ENCODE results near the gene OR8J3.
"Not testable (repeated sequence)": the region's sequence is repeated elsewhere in the genome, so short reads cannot be mapped to it uniquely, and the experiment has no call there.

The OR8J3 gene

GRCh38 chr11:56140151-56140661, at the start of gene OR8J3:
OR8J3 (minus strand) TSS chr11:56140201; CDS start chr11:56137718, 2,483 bp downstream.
- Mint-ChIP-seq H3K36me3 (ENCODE audit: low read depth) (no peaks in the 10 kb centered on the region), H3K4me1 (ENCODE audit: low read depth) (no peaks in the 10 kb centered on the region), H3K27me3 (ENCODE audit: low read depth) (no peaks in the 10 kb centered on the region), H3K27ac (no peak within 1 kb of the TSS), H3K4me3 (no peak within 1 kb of the TSS), H3K9me3 (peaks cover 7% of the 10 kb centered on the region)

- H3K9me3 Mint-ChIP-seq = peaks cover 16% of the 10 kb centered on the region
- H3K4me1 Mint-ChIP-seq (ENCODE audit: low read depth) = no peaks in the 10 kb centered on the region
- no peak overlapping the region for H3K4me3 Mint-ChIP-seq
- H3K36me3 Mint-ChIP-seq (ENCODE audit: low read depth) = no peaks in the 10 kb centered on the region
- H3K27me3 Mint-ChIP-seq (ENCODE audit: low read depth) = no peaks in the 10 kb centered on the region
- H3K27ac Mint-ChIP-seq = no peak overlapping the region
Observed at GRCh38 chr11:56188602-56189001, 48.6 kb upstream of the OR8J3 start.

DNA sequence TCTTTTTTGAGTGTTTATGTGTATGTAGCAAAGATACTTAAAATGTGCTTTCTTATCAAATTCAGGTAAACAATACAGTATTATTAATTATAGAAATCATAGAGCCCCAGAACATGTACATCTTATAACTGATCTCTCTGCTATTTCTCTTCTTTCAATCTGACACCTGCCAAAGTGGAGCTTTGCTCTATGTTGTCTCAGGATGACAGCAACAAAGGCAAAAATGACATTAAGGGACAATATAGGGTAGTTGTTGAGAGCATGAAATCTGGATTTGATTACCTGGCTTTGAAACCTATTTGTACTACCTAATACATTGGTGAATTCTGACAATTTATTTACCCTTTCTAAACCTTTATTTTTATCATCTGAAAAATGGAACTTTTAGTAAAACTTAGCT, 43.5 kb upstream of the OR8J3 start:
- H3K36me3 Mint-ChIP-seq (ENCODE audit: low read depth) = no peaks in the 10 kb centered on the region
- H3K9me3 Mint-ChIP-seq = peaks cover 39% of the 10 kb centered on the region
- no peak overlapping the region for H3K4me3 Mint-ChIP-seq
- H3K4me1 Mint-ChIP-seq (ENCODE audit: low read depth) = no peaks in the 10 kb centered on the region
- H3K27me3 Mint-ChIP-seq (ENCODE audit: low read depth) = no peaks in the 10 kb centered on the region
- no peak overlapping the region for H3K27ac Mint-ChIP-seq

- no peaks in the 10 kb centered on the region for H3K27me3 Mint-ChIP-seq (ENCODE audit: low read depth)
- no peak within 1 kb of the TSS for H3K27ac Mint-ChIP-seq
- H3K36me3 Mint-ChIP-seq (ENCODE audit: low read depth) = no peaks in the 10 kb centered on the region
- no peaks in the 10 kb centered on the region for H3K4me1 Mint-ChIP-seq (ENCODE audit: low read depth)
- peaks cover 35% of the 10 kb centered on the region for H3K9me3 Mint-ChIP-seq
- H3K4me3 Mint-ChIP-seq = no peak within 1 kb of the TSS
Observed at GRCh38 chr11:56176318-56176717, 36.3 kb upstream of the OR8J3 start, which contains the start of gene OR5J2. OR5J2 (plus strand) TSS chr11:56176618; CDS start chr11:56176618, 0 bp downstream.

DNA sequence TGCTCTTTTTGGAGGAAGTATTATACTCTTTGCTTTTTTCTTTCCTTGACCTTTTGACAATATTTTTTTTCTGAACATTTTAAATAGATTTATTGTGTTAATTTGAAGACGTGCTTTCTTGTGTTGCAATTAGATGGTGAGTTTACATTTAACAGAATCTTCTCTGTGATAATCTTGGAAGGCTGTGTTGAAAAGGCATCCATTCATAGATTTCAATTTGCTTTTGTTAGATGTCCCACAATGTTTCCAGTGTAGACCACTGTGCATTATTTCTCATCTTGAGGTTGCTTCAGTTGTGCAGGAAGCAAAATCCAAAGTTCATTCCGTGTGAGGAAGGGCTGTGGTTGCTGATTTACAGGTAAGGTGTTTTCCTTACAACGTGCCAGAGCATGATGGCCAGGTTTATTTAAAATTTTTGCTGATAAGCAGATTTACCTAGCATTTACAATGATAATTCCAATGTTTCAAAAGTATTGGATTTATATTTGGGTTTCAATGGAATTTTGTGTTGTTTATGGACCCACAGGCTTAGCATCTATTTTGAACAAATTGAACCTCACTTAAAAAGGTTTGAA, 32.3 kb upstream of the OR8J3 start:
- Mint-ChIP-seq H3K9me3 (peaks cover 26% of the 10 kb centered on the region), H3K36me3 (ENCODE audit: low read depth) (no peaks in the 10 kb centered on the region), H3K4me1 (ENCODE audit: low read depth) (no peaks in the 10 kb centered on the region), H3K27ac (no peak overlapping the region), H3K4me3 (no peak overlapping the region), H3K27me3 (ENCODE audit: low read depth) (no peaks in the 10 kb centered on the region)

GRCh38 chr11:56163804-56164203, 23.8 kb upstream of the OR8J3 start:
- Mint-ChIP-seq H3K9me3 (peaks cover 22% of the 10 kb centered on the region), H3K4me1 (ENCODE audit: low read depth) (no peaks in the 10 kb centered on the region), H3K36me3 (ENCODE audit: low read depth) (no peaks in the 10 kb centered on the region), H3K27me3 (ENCODE audit: low read depth) (no peaks in the 10 kb centered on the region), H3K4me3 (no peak overlapping the region), H3K27ac (no peak overlapping the region)

DNA sequence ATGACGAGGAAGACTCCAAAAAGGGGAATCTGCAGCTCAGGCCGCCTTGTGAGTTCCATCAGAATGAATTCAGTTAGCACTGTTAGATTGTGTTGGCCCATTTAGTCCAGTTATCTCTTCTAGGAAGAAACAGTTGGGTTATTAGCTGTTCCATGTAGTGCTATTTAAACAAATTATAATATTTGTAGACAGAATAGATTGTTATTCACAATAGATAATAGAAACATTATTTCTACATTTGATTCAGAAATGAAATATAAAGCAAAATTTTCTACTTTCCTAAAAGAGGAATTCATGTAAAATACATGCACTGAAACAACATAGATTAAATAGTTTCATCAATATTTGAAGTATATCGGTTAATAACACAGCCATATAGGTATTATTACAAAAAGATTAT, 20.2 kb upstream of the OR8J3 start, which contains the start of gene OR8K5:
OR8K5 (minus strand) TSS at position 101 of the 400 bp plus-strand sequence; CDS start at position 101, 0 bp downstream.
- Mint-ChIP-seq H3K9me3 (peaks cover 13% of the 10 kb centered on the region), H3K4me1 (ENCODE audit: low read depth) (no peaks in the 10 kb centered on the region), H3K36me3 (ENCODE audit: low read depth) (no peaks in the 10 kb centered on the region), H3K27ac (no peak within 1 kb of the TSS), H3K27me3 (ENCODE audit: low read depth) (no peaks in the 10 kb centered on the region), H3K4me3 (no peak within 1 kb of the TSS)

GRCh38 chr11:56152333-56152732, 12.3 kb upstream of the OR8J3 start:
- H3K4me3 Mint-ChIP-seq = no peak overlapping the region
- no peaks in the 10 kb centered on the region for H3K27me3 Mint-ChIP-seq (ENCODE audit: low read depth)
- no peaks in the 10 kb centered on the region for H3K36me3 Mint-ChIP-seq (ENCODE audit: low read depth)
- no peak overlapping the region for H3K27ac Mint-ChIP-seq
- H3K4me1 Mint-ChIP-seq (ENCODE audit: low read depth) = no peaks in the 10 kb centered on the region
- peaks cover 39% of the 10 kb centered on the region for H3K9me3 Mint-ChIP-seq

GRCh38 chr11:56151376-56151775, 11.4 kb upstream of the OR8J3 start:
- H3K27me3 Mint-ChIP-seq (ENCODE audit: low read depth) = no peaks in the 10 kb centered on the region
- H3K9me3 Mint-ChIP-seq = peaks cover 43% of the 10 kb centered on the region
- H3K36me3 Mint-ChIP-seq (ENCODE audit: low read depth) = no peaks in the 10 kb centered on the region
- H3K4me1 Mint-ChIP-seq (ENCODE audit: low read depth) = no peaks in the 10 kb centered on the region
- H3K27ac Mint-ChIP-seq = no peak overlapping the region
- H3K4me3 Mint-ChIP-seq = no peak overlapping the region

DNA sequence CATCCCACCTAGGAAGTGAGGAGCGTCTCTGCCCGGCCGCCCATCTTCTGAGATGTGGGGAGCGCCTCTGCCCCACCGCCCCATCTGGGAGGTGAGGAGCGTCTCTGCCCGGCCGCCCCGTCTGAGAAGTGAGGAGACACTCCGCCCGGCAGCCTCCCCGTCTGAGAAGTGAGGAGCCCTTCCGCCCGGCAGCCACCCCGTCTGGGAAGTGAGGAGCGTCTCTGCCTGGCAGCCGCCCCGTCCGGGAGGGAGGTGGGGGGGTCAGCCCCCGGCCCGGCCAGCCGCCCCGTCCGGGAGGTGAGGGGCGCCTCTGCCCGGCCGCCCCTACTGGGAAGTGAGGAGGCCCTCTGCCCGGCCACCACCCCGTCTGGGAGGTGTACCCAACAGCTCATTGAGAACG, 3.7 kb upstream of the OR8J3 start:
- H3K9me3 Mint-ChIP-seq = peaks cover 14% of the 10 kb centered on the region
- H3K27ac Mint-ChIP-seq; H3K4me1 Mint-ChIP-seq (ENCODE audit: low read depth); H3K4me3 Mint-ChIP-seq; H3K27me3 Mint-ChIP-seq (ENCODE audit: low read depth); H3K36me3 Mint-ChIP-seq (ENCODE audit: low read depth): not testable (repeated sequence)

DNA sequence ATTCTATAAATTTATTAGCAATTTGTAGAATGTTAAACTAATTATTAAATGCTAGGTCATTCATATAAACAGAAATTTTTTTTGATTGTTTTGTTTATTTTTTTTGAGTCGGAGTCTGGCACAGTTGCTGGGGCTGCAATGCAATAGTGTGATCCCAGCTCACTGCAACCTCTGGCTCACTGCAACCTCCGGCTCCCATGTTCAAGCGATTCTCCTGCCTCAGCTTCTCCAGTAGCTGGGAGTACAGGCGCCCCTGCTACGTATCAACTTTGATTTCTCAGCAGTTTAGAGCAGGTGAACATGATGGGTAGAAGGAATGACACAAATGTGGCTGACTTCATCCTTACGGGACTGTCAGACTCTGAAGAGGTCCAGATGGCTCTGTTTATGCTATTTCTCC, 17.9 kb downstream of the OR8J3 start, which contains the start of gene OR8H3:
OR8H3 (plus strand) TSS at position 301 of the 400 bp plus-strand sequence; CDS start at position 301, 0 bp downstream.
- Mint-ChIP-seq H3K4me3 (no peak within 1 kb of the TSS), H3K36me3 (ENCODE audit: low read depth) (no peaks in the 10 kb centered on the region), H3K27ac (no peak within 1 kb of the TSS), H3K27me3 (ENCODE audit: low read depth) (no peaks in the 10 kb centered on the region), H3K9me3 (peaks cover 17% of the 10 kb centered on the region), H3K4me1 (ENCODE audit: low read depth) (no peaks in the 10 kb centered on the region)

DNA sequence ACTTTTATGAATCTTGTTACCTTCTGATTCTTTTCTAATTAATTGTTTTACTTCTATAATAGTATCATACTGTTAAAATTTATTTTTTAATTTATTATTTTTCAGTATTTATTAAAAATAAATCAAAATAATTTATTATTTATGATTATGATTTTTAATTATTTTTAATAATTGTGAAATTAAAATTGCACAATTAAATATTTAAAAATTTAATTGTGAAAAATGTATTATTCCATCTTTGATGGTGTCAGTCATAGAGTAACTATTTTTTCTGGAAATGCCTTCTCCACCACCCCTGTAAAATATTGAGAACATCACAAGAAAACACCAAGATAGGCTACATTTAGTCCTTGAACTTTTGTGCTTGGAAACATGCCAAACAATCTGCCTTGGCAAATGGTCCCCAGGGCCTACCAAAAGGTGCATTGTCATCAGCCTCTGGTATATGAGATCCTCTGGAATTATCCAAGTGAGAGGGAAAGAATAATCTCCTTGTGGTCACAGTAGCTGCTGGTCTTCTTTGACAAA, 36.7 kb downstream of the OR8J3 start, which contains the start of gene OR8H2:
OR8H2 (plus strand) TSS at position 478 of the 528 bp plus-strand sequence. CDS start 1,356 bp downstream, outside the sequence.
- no peak within 1 kb of the TSS for H3K4me3 Mint-ChIP-seq
- H3K9me3 Mint-ChIP-seq = peaks cover 22% of the 10 kb centered on the region
- no peaks in the 10 kb centered on the region for H3K36me3 Mint-ChIP-seq (ENCODE audit: low read depth)
- H3K27me3 Mint-ChIP-seq (ENCODE audit: low read depth) = no peaks in the 10 kb centered on the region
- no peaks in the 10 kb centered on the region for H3K4me1 Mint-ChIP-seq (ENCODE audit: low read depth)
- no peak within 1 kb of the TSS for H3K27ac Mint-ChIP-seq

GRCh38 chr11:56093008-56093407, 47.0 kb downstream of the OR8J3 start, which contains the start of gene OR8I2:
OR8I2 (plus strand) TSS chr11:56093308; CDS start chr11:56093308, 0 bp downstream.
- H3K36me3 Mint-ChIP-seq (ENCODE audit: low read depth) = no peaks in the 10 kb centered on the region
- H3K9me3 Mint-ChIP-seq = peaks cover 17% of the 10 kb centered on the region
- no peak within 1 kb of the TSS for H3K27ac Mint-ChIP-seq
- H3K4me3 Mint-ChIP-seq = no peak within 1 kb of the TSS
- no peaks in the 10 kb centered on the region for H3K4me1 Mint-ChIP-seq (ENCODE audit: low read depth)
- H3K27me3 Mint-ChIP-seq (ENCODE audit: low read depth) = no peaks in the 10 kb centered on the region

DNA sequence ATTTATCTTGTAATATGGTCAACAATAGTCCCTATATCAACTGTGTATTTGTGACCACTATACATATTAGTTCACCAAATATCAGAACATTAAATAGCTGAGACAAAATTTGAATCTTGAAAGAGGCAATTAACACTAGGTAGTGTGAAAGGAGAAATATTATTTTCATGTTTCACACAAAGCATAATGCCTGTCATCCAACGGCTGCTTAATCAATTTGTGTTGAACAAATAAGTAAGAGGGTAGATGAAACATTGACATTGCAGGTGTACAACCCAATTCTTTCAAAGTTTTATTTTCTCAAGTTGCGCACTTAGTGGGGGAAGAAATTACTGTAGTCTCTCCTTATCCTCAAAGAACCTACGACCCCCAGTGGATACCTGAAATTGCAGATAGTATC, 50.3 kb downstream of the OR8J3 start:
- no peaks in the 10 kb centered on the region for H3K36me3 Mint-ChIP-seq (ENCODE audit: low read depth)
- no peak overlapping the region for H3K27ac Mint-ChIP-seq

More for the DNA sequence above, 50.3 kb downstream of the OR8J3 start:
- Mint-ChIP-seq H3K9me3 (peaks cover 22% of the 10 kb centered on the region), H3K4me3 (no peak overlapping the region), H3K4me1 (ENCODE audit: low read depth) (no peaks in the 10 kb centered on the region), H3K27me3 (ENCODE audit: low read depth) (no peaks in the 10 kb centered on the region)

All from T-helper 1 cell treated with Interleukin-12 subunit alpha and Interleukin-12 subunit beta and Interleukin-4 antibody, amounts not matched to agents 30 μg/mL and 1 μg/mL, for 36 hours (primary cell).